ENCODE data around the gene NUDT16.
A peak's percentile ranks its signal among the peaks of the same experiment; 100 is the strongest.
"Not testable (repeated sequence)": the region's sequence is repeated elsewhere in the genome, so short reads cannot be mapped to it uniquely, and the experiment has no call there.

Gene NUDT16

GRCh38 chr3:131381445-131382291 lies at the start of gene NUDT16:
Gene NUDT16 (plus strand): TSS chr3:131381774. CDS start chr3:131381805, 31 bp downstream.
- DNase-seq = peak; percentile 96

- no peak for DNase-seq
Measured at GRCh38 chr3:131338948-131339640, 42.5 kb upstream of the NUDT16 start.

- DNase-seq = no peak
Measured at GRCh38 chr3:131341761-131342160, 39.8 kb upstream of the NUDT16 start.

GRCh38 chr3:131348911-131349310 lies 32.7 kb upstream of the NUDT16 start:
- no peak for DNase-seq

GRCh38 chr3:131349454-131349853 lies 32.1 kb upstream of the NUDT16 start:
- DNase-seq = no peak

- DNase-seq = no peak
Measured at GRCh38 chr3:131349946-131350347, 31.6 kb upstream of the NUDT16 start.

- no peak for DNase-seq
Measured at GRCh38 chr3:131350506-131350905, 31.1 kb upstream of the NUDT16 start.

- DNase-seq = no peak
Measured at GRCh38 chr3:131353016-131353877, 28.3 kb upstream of the NUDT16 start.

- no peak for DNase-seq
Measured at GRCh38 chr3:131353986-131354385, 27.6 kb upstream of the NUDT16 start.

GRCh38 chr3:131356006-131356595 lies 25.5 kb upstream of the NUDT16 start:
- DNase-seq = no peak

- DNase-seq = no peak
Measured at GRCh38 chr3:131357275-131357674, 24.3 kb upstream of the NUDT16 start.

- no peak for DNase-seq
Measured at GRCh38 chr3:131360191-131360755, 21.3 kb upstream of the NUDT16 start.

GRCh38 chr3:131361066-131361463 lies 20.5 kb upstream of the NUDT16 start:
- not testable (repeated sequence) for DNase-seq

GRCh38 chr3:131361464-131362421 lies 19.8 kb upstream of the NUDT16 start:
- DNase-seq = no peak

- DNase-seq = no peak
Measured at GRCh38 chr3:131363275-131363674, 18.3 kb upstream of the NUDT16 start.

- no peak for DNase-seq
Measured at GRCh38 chr3:131370935-131371687, 10.5 kb upstream of the NUDT16 start.

- DNase-seq = no peak
Measured at GRCh38 chr3:131371688-131372066, 9.9 kb upstream of the NUDT16 start.

- no peak for DNase-seq
Measured at GRCh38 chr3:131374741-131375140, 6.8 kb upstream of the NUDT16 start.

GRCh38 chr3:131380821-131381444 lies 641 bp upstream of the NUDT16 start:
- DNase-seq = not testable (repeated sequence)
